ENCODE measurements around the gene NRG3.
A peak's percentile ranks its signal among the peaks of the same experiment; 100 is the strongest.

NRG3 gene

GRCh38 chr10:82092111-82092510 is 217.1 kb downstream of the NRG3 start:
- DNase-seq (ENCODE audit: low spot score) = no peak

GRCh38 chr10:82124713-82125112 is 249.7 kb downstream of the NRG3 start:
- DNase-seq (ENCODE audit: low spot score) = no peak

- DNase-seq (ENCODE audit: low spot score) = no peak
Measured at GRCh38 chr10:82128527-82128926, 253.5 kb downstream of the NRG3 start.

- no peak for DNase-seq (ENCODE audit: low spot score)
Measured at GRCh38 chr10:82136103-82136502, 261.1 kb downstream of the NRG3 start.

- no peak for DNase-seq (ENCODE audit: low spot score)
Measured at GRCh38 chr10:82144153-82144552, 269.2 kb downstream of the NRG3 start.

- no peak for DNase-seq (ENCODE audit: low spot score)
Measured at GRCh38 chr10:82148764-82149163, 273.8 kb downstream of the NRG3 start.

- DNase-seq (ENCODE audit: low spot score) = no peak
Measured at GRCh38 chr10:82149674-82150073, 274.7 kb downstream of the NRG3 start.

- DNase-seq (ENCODE audit: low spot score) = peak; percentile 3
Measured at GRCh38 chr10:82150123-82150900, 275.3 kb downstream of the NRG3 start.

- no peak for DNase-seq (ENCODE audit: low spot score)
Measured at GRCh38 chr10:82160307-82160706, 285.3 kb downstream of the NRG3 start.

GRCh38 chr10:82161264-82161663 is 286.3 kb downstream of the NRG3 start:
- no peak for DNase-seq (ENCODE audit: low spot score)

- DNase-seq (ENCODE audit: low spot score) = no peak
Measured at GRCh38 chr10:82162549-82163195, 287.7 kb downstream of the NRG3 start.

GRCh38 chr10:82171899-82172298 is 296.9 kb downstream of the NRG3 start:
- no peak for DNase-seq (ENCODE audit: low spot score)

GRCh38 chr10:82176587-82176986 is 301.6 kb downstream of the NRG3 start:
- no peak for DNase-seq (ENCODE audit: low spot score)

- peak; percentile 36 for DNase-seq (ENCODE audit: low spot score)
Measured at GRCh38 chr10:82190432-82191260, 315.7 kb downstream of the NRG3 start.

- DNase-seq (ENCODE audit: low spot score) = no peak
Measured at GRCh38 chr10:82191653-82192052, 316.7 kb downstream of the NRG3 start.

- no peak for DNase-seq (ENCODE audit: low spot score)
Measured at GRCh38 chr10:82192665-82193064, 317.7 kb downstream of the NRG3 start.

- no peak for DNase-seq (ENCODE audit: low spot score)
Measured at GRCh38 chr10:82194419-82194818, 319.4 kb downstream of the NRG3 start.

GRCh38 chr10:82206831-82207230 is 331.8 kb downstream of the NRG3 start:
- DNase-seq (ENCODE audit: low spot score) = no peak

- no peak for DNase-seq (ENCODE audit: low spot score)
Measured at GRCh38 chr10:82208726-82209125, 333.7 kb downstream of the NRG3 start.

- no peak for DNase-seq (ENCODE audit: low spot score)
Measured at GRCh38 chr10:82210331-82210730, 335.3 kb downstream of the NRG3 start.

GRCh38 chr10:82211346-82211745 is 336.4 kb downstream of the NRG3 start:
- DNase-seq (ENCODE audit: low spot score) = no peak

GRCh38 chr10:82212753-82213152 is 337.8 kb downstream of the NRG3 start:
- DNase-seq (ENCODE audit: low spot score) = no peak

- no peak for DNase-seq (ENCODE audit: low spot score)
Measured at GRCh38 chr10:82213784-82214183, 338.8 kb downstream of the NRG3 start.

Data from COLO829 (cell line).